Activated CD8-positive, alpha-beta T cell treated with anti-CD3 and anti-CD28 coated beads for 36 hours (primary cell): ENCODE results near the gene CHCHD3. TPM values are rescaled to one million over a fixed set of nuclear protein-coding genes. Genes with fewer than 3 reads are reported as not detected.

Experiments used
- ATAC-seq: fragments of 200-7000 bp; cut with Tn5 transposase; one replicate; pipeline ENCODE4 v1.10.0; 2021; ENCODE audit warnings: mild to moderate bottlenecking, moderate library complexity
- CTCF ChIA-PET: fragments of 350-600 bp; sonication (Branson Sonifier 250); formaldehyde crosslinking; loops from one replicate; lab custom pipeline; 2021; ENCODE audit warnings: antibody characterized with exemption; lab: Charles Lee
- POLR2A ChIA-PET: fragments of 350-600 bp; sonication (Branson Sonifier 250); formaldehyde crosslinking; loops from one replicate; lab custom pipeline; 2021; ENCODE audit warnings: antibody characterized with exemption; lab: Charles Lee
- DNase-seq: peaks from one replicate; pipeline ENCODE4 v3.0.0-alpha.2; 2020
- H3K27ac Mint-ChIP-seq: one replicate; pipeline ENCODE4 v1.8.0; 2021; ENCODE audit warnings: mild to moderate bottlenecking, mixed read lengths
- H3K27me3 Mint-ChIP-seq: one replicate; pipeline ENCODE4 v1.8.0; 2021; ENCODE audit warnings: mixed read lengths
- H3K36me3 Mint-ChIP-seq: one replicate; pipeline ENCODE4 v1.8.0; 2021; ENCODE audit warnings: low read depth, mixed read lengths
- H3K4me1 Mint-ChIP-seq: one replicate; pipeline ENCODE4 v1.8.0; 2021; ENCODE audit warnings: low read depth, mixed read lengths
- H3K4me3 Mint-ChIP-seq: one replicate; pipeline ENCODE4 v1.8.0; 2021; ENCODE audit warnings: mild to moderate bottlenecking, moderate library complexity, mixed read lengths
- H3K9me3 Mint-ChIP-seq: one replicate; pipeline ENCODE4 v1.8.0; 2021; ENCODE audit warnings: mixed read lengths
- CTCF ChIP-seq: fragments of 200-600 bp; IDR thresholded peaks from one replicate; pipeline ENCODE4 v1.8.0; 2022; ENCODE audit warnings: antibody characterized with exemption, mild to moderate bottlenecking
- intact Hi-C: fragments of 100-400 bp; cut with micrococcal nuclease; formaldehyde crosslinking; loops from one replicate; pipeline ENCODE4 v1.10.0; 2022
- total RNA-seq, 2 experiments: library from RNA; stranded (reverse); gene quantifications; one replicate each; pipeline ENCODE4 v1.2.3, GENCODE V29; 2021

The CHCHD3 gene
- total RNA-seq, 2 experiments from 2014 or later, result 61.4 to 63.4 TPM

- no peak for TF ChIP-seq CTCF
- intact Hi-C loops, result no loop called here
- ATAC-seq (no peak), DNase-seq (no peak)
- H3K9me3 Mint-ChIP-seq, result peaks cover 3% of the 10 kb centered on the region
- H3K27me3 Mint-ChIP-seq, result no peaks in the 10 kb centered on the region
- no peak overlapping the region for H3K4me3 Mint-ChIP-seq
- CTCF ChIA-PET, result no interaction called here
- no peak overlapping the region for H3K27ac Mint-ChIP-seq
- POLR2A ChIA-PET, result no interaction called here
- peaks cover 25% of the 10 kb centered on the region for H3K36me3 Mint-ChIP-seq
- peaks cover 9% of the 10 kb centered on the region for H3K4me1 Mint-ChIP-seq
Measured at GRCh38 chr7:132865366-132866143, 216.3 kb downstream of the CHCHD3 start.

- POLR2A ChIA-PET, result no interaction called here
- no peak overlapping the region for H3K27ac Mint-ChIP-seq
Measured at GRCh38 chr7:132861940-132862554, 219.8 kb downstream of the CHCHD3 start.

GRCh38 chr7:132861424-132861823, 220.5 kb downstream of the CHCHD3 start:
- ChIA-PET POLR2A (no interaction called here), CTCF (no interaction called here)
- DNase-seq, result no peak

More at GRCh38 chr7:132861940-132862554, 219.8 kb downstream of the CHCHD3 start:
- H3K4me3 Mint-ChIP-seq, result no peak overlapping the region
- H3K4me1 Mint-ChIP-seq, result peaks cover 6% of the 10 kb centered on the region
- CTCF ChIA-PET, result no interaction called here
- TF ChIP-seq CTCF, result no peak
- no peaks in the 10 kb centered on the region for H3K27me3 Mint-ChIP-seq
- H3K9me3 Mint-ChIP-seq, result peaks cover 3% of the 10 kb centered on the region
- H3K36me3 Mint-ChIP-seq, result peaks cover 20% of the 10 kb centered on the region
- no peak for ATAC-seq
- intact Hi-C loops, result no loop called here
- DNase-seq, result no peak

GRCh38 chr7:132859199-132859598, 222.7 kb downstream of the CHCHD3 start:
- peaks cover 3% of the 10 kb centered on the region for H3K9me3 Mint-ChIP-seq
- H3K27ac Mint-ChIP-seq, result no peak overlapping the region
- H3K4me1 Mint-ChIP-seq, result peaks cover 16% of the 10 kb centered on the region
- DNase-seq (no peak), ATAC-seq (no peak)
- intact Hi-C loops, result no loop called here
- H3K4me3 Mint-ChIP-seq, result no peak overlapping the region
- TF ChIP-seq CTCF, result no peak
- no peaks in the 10 kb centered on the region for H3K27me3 Mint-ChIP-seq
- POLR2A ChIA-PET, result no interaction called here
- CTCF ChIA-PET, result no interaction called here
- H3K36me3 Mint-ChIP-seq, result peaks cover 12% of the 10 kb centered on the region

More at GRCh38 chr7:132861424-132861823, 220.5 kb downstream of the CHCHD3 start:
- peaks cover 3% of the 10 kb centered on the region for H3K9me3 Mint-ChIP-seq
- no peak overlapping the region for H3K4me3 Mint-ChIP-seq
- peaks cover 14% of the 10 kb centered on the region for H3K36me3 Mint-ChIP-seq
- ATAC-seq, result no peak
- H3K4me1 Mint-ChIP-seq, result peaks cover 9% of the 10 kb centered on the region
- no peak overlapping the region for H3K27ac Mint-ChIP-seq
- TF ChIP-seq CTCF, result no peak
- no peaks in the 10 kb centered on the region for H3K27me3 Mint-ChIP-seq
- intact Hi-C loops, result no loop called here

- H3K9me3 Mint-ChIP-seq, result no peaks in the 10 kb centered on the region
- no peak for DNase-seq
- no peak overlapping the region for H3K4me3 Mint-ChIP-seq
- no peak for ATAC-seq
- intact Hi-C loops, result no loop called here
- TF ChIP-seq CTCF, result no peak
- ChIA-PET CTCF (no interaction called here), POLR2A (no interaction called here)
- peaks cover 8% of the 10 kb centered on the region for H3K36me3 Mint-ChIP-seq
- peaks cover 13% of the 10 kb centered on the region for H3K4me1 Mint-ChIP-seq
- no peak overlapping the region for H3K27ac Mint-ChIP-seq
- H3K27me3 Mint-ChIP-seq, result no peaks in the 10 kb centered on the region
Measured at GRCh38 chr7:132858760-132859159, 223.1 kb downstream of the CHCHD3 start.
